Lower leg skin (tissue), 3 donors: ENCODE data around the gene CLN5.

ENCODE experiments used
- POLR2A ChIP-seq, 2 donors: fragments of 450-650 bp; IDR thresholded peaks; one replicate each; pipeline ENCODE4 v1.6.1; 2016 to 2017; ENCODE audit warnings: antibody characterized with exemption in 2 of 2, mild to moderate bottlenecking in 1 of 2, moderate library complexity in 1 of 2
- TF ChIP-seq, protein P1 (sequence below), 3 donors: fragments of 450-650 bp; IDR thresholded peaks; one replicate each; pipeline ENCODE4 v1.5.1; 2016; ENCODE audit warnings: antibody characterized with exemption in 3 of 3, mild to moderate bottlenecking in 3 of 3, moderate library complexity in 2 of 3

DNA sequence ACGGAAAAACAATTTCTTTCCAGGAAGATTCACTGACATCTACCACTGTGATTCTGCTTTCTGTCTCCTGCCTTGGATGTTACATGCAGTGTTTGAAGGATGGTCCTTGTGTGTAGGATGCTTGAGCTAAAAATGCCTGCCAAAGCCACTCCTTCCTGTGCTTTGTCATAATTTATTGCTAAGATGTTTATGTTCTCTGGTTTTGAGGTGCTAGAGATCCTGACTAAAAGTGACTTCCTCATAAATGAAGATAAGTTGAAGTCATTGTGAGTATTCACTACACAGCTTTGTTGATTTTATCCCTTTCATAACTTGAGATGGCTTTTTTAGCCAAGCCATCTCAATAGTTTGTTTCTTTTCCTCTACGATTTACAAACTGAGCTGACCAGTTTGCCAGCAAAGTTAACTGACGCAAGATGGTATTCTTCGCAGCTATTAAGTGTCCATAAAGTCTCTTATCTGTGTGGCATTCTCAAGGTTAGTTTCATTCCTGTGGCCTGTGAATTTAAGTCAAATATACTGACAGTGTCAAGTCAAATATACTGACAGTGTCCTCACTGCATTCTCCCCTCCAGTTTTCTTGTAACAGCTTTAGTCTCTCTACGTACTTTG, 50.8 kb downstream of the CLN5 start:
- TF ChIP-seq, protein P1, sequence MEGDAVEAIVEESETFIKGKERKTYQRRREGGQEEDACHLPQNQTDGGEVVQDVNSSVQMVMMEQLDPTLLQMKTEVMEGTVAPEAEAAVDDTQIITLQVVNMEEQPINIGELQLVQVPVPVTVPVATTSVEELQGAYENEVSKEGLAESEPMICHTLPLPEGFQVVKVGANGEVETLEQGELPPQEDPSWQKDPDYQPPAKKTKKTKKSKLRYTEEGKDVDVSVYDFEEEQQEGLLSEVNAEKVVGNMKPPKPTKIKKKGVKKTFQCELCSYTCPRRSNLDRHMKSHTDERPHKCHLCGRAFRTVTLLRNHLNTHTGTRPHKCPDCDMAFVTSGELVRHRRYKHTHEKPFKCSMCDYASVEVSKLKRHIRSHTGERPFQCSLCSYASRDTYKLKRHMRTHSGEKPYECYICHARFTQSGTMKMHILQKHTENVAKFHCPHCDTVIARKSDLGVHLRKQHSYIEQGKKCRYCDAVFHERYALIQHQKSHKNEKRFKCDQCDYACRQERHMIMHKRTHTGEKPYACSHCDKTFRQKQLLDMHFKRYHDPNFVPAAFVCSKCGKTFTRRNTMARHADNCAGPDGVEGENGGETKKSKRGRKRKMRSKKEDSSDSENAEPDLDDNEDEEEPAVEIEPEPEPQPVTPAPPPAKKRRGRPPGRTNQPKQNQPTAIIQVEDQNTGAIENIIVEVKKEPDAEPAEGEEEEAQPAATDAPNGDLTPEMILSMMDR (IDR thresholded peaks at IDR 0.05), result no peak
- no peak for TF ChIP-seq POLR2A (IDR thresholded peaks at IDR 0.05)
